Measurements from ENCODE around the gene TMEM156.
"Not testable (repeated sequence)": the region's sequence is repeated elsewhere in the genome, so short reads cannot be mapped to it uniquely, and the experiment has no call there.

The TMEM156 gene

GRCh38 chr4:38958453-38959190 lies 73.6 kb downstream of the TMEM156 start:
- peak; percentile 69 to 72 for DNase-seq (ENCODE audit: low read depth in 2 of 2)

- DNase-seq (ENCODE audit: low read depth in 2 of 2): no peak
Measured at GRCh38 chr4:38957893-38958292, 74.3 kb downstream of the TMEM156 start.

GRCh38 chr4:38957261-38957815 lies 74.9 kb downstream of the TMEM156 start:
- no peak for DNase-seq (ENCODE audit: low read depth in 2 of 2)

- DNase-seq (ENCODE audit: low read depth in 2 of 2): no peak
Measured at GRCh38 chr4:38955957-38956356, 76.3 kb downstream of the TMEM156 start.

- DNase-seq (ENCODE audit: low read depth in 2 of 2): no peak
Measured at GRCh38 chr4:38954727-38955126, 77.5 kb downstream of the TMEM156 start.

- no peak for DNase-seq (ENCODE audit: low read depth in 2 of 2)
Measured at GRCh38 chr4:38952017-38952416, 80.2 kb downstream of the TMEM156 start.

GRCh38 chr4:38951598-38951997 lies 80.6 kb downstream of the TMEM156 start:
- no peak for DNase-seq (ENCODE audit: low read depth in 2 of 2)

- DNase-seq (ENCODE audit: low read depth in 2 of 2): no peak
Measured at GRCh38 chr4:38950734-38951133, 81.5 kb downstream of the TMEM156 start.

- peak in 1 of 2 experiments; percentile 18 for DNase-seq (ENCODE audit: low read depth in 2 of 2)
Measured at GRCh38 chr4:38950159-38950558, 82.0 kb downstream of the TMEM156 start.

- DNase-seq (ENCODE audit: low read depth in 2 of 2): no peak
Measured at GRCh38 chr4:38949411-38950051, 82.7 kb downstream of the TMEM156 start.

- peak; percentile 90 to 91 for DNase-seq (ENCODE audit: low read depth in 2 of 2)
Measured at GRCh38 chr4:38948551-38948950, 83.7 kb downstream of the TMEM156 start.

- no peak for DNase-seq (ENCODE audit: low read depth in 2 of 2)
Measured at GRCh38 chr4:38946919-38947318, 85.3 kb downstream of the TMEM156 start.

- DNase-seq (ENCODE audit: low read depth in 2 of 2): no peak
Measured at GRCh38 chr4:38944440-38944839, 87.8 kb downstream of the TMEM156 start.

GRCh38 chr4:38943343-38943742 lies 88.9 kb downstream of the TMEM156 start:
- no peak for DNase-seq (ENCODE audit: low read depth in 2 of 2)

- not testable (repeated sequence) for DNase-seq (ENCODE audit: low read depth in 2 of 2)
Measured at GRCh38 chr4:38941906-38942305, 90.3 kb downstream of the TMEM156 start.

- no peak for DNase-seq (ENCODE audit: low read depth in 2 of 2)
Measured at GRCh38 chr4:38940476-38940875, 91.7 kb downstream of the TMEM156 start.

GRCh38 chr4:38939165-38939564 lies 93.0 kb downstream of the TMEM156 start:
- no peak for DNase-seq (ENCODE audit: low read depth in 2 of 2)

GRCh38 chr4:38935391-38936073 lies 96.7 kb downstream of the TMEM156 start:
- DNase-seq (ENCODE audit: low read depth in 2 of 2): no peak

GRCh38 chr4:38931125-38931524 lies 101.1 kb downstream of the TMEM156 start:
- DNase-seq (ENCODE audit: low read depth in 2 of 2): no peak

GRCh38 chr4:38930707-38931106 lies 101.5 kb downstream of the TMEM156 start:
- DNase-seq (ENCODE audit: low read depth in 2 of 2): no peak

GRCh38 chr4:38930204-38930603 lies 102.0 kb downstream of the TMEM156 start:
- DNase-seq (ENCODE audit: low read depth in 2 of 2): no peak

GRCh38 chr4:38928974-38929373 lies 103.2 kb downstream of the TMEM156 start:
- no peak for DNase-seq (ENCODE audit: low read depth in 2 of 2)

- DNase-seq (ENCODE audit: low read depth in 2 of 2): no peak
Measured at GRCh38 chr4:38928568-38928967, 103.6 kb downstream of the TMEM156 start.

Data from fibroblast of skin of left quadriceps (primary cell).